Chondrocyte (in vitro differentiated cells): Measurements from ENCODE around the gene C3. TPM values are rescaled to one million over a fixed set of nuclear protein-coding genes. Genes with fewer than 3 reads are reported as not detected.

ENCODE experiments used
- DNase-seq: peaks from one replicate; pipeline ENCODE4 v3.0.0; 2021; ENCODE audit warnings: mixed read lengths, low spot score
- H3K27ac Mint-ChIP-seq: one replicate; pipeline ENCODE4 v1.8.0; 2021; ENCODE audit warnings: mild to moderate bottlenecking, moderate library complexity, mixed read lengths; ENCODE audit not compliant: unreplicated experiment
- H3K27me3 Mint-ChIP-seq: 2 replicates; pipeline ENCODE4 v1.8.0; 2021; ENCODE audit warnings: low read depth, mixed read lengths
- H3K36me3 Mint-ChIP-seq: 2 replicates; pipeline ENCODE4 v1.8.0; 2021; ENCODE audit warnings: low read depth, mixed read lengths
- H3K4me1 Mint-ChIP-seq: 2 replicates; pipeline ENCODE4 v1.8.0; 2021; ENCODE audit warnings: low read depth, mild to moderate bottlenecking, mixed read lengths
- H3K4me3 Mint-ChIP-seq: one replicate; pipeline ENCODE4 v1.8.0; 2021; ENCODE audit warnings: mild to moderate bottlenecking, moderate library complexity, mixed read lengths; ENCODE audit not compliant: unreplicated experiment
- H3K9me3 Mint-ChIP-seq: 2 replicates; pipeline ENCODE4 v1.8.0; 2021; ENCODE audit warnings: low read depth, mixed read lengths
- CTCF ChIP-seq: fragments of 200-600 bp; sonication (generic); IDR thresholded peaks from 2 replicates; pipeline ENCODE4 v1.5.0; 2021; ENCODE audit warnings: antibody characterized with exemption, mild to moderate bottlenecking, moderate library complexity
- total RNA-seq: library from RNA; stranded (reverse); gene quantifications from 3 replicates; pipeline ENCODE4 v1.2.1, GENCODE V29; 2021

The C3 gene
- total RNA-seq, 1 donor from 2014 or later = 0.77 TPM

GRCh38 chr19:6686628-6686975 is 33.8 kb downstream of the C3 start:
- no peak for TF ChIP-seq CTCF
- no peak overlapping the region for H3K27ac Mint-ChIP-seq
- peak; percentile 22 for DNase-seq
- peaks cover 30% of the 10 kb centered on the region for H3K27me3 Mint-ChIP-seq
- no peaks in the 10 kb centered on the region for H3K4me1 Mint-ChIP-seq
- no peak overlapping the region for H3K4me3 Mint-ChIP-seq
- H3K36me3 Mint-ChIP-seq = no peaks in the 10 kb centered on the region
- H3K9me3 Mint-ChIP-seq = peaks cover 4% of the 10 kb centered on the region

GRCh38 chr19:6685962-6686627 is 34.4 kb downstream of the C3 start:
- Mint-ChIP-seq H3K4me1 (no peaks in the 10 kb centered on the region), H3K9me3 (peaks cover 4% of the 10 kb centered on the region), H3K36me3 (no peaks in the 10 kb centered on the region), H3K27ac (no peak overlapping the region), H3K4me3 (no peak overlapping the region), H3K27me3 (peaks cover 31% of the 10 kb centered on the region)
- peak; percentile 41 for DNase-seq
- TF ChIP-seq CTCF = no peak

GRCh38 chr19:6685482-6685881 is 35.0 kb downstream of the C3 start:
- no peaks in the 10 kb centered on the region for H3K4me1 Mint-ChIP-seq
- TF ChIP-seq CTCF = no peak

GRCh38 chr19:6683971-6684370 is 36.5 kb downstream of the C3 start:
- Mint-ChIP-seq H3K36me3 (no peaks in the 10 kb centered on the region), H3K4me1 (no peaks in the 10 kb centered on the region), H3K27ac (no peak overlapping the region), H3K4me3 (no peak overlapping the region), H3K9me3 (peaks cover 11% of the 10 kb centered on the region), H3K27me3 (peaks cover 45% of the 10 kb centered on the region)
- no peak for TF ChIP-seq CTCF
- no peak for DNase-seq

More at GRCh38 chr19:6685482-6685881, 35.0 kb downstream of the C3 start:
- Mint-ChIP-seq H3K27ac (no peak overlapping the region), H3K4me3 (no peak overlapping the region), H3K9me3 (peaks cover 6% of the 10 kb centered on the region), H3K36me3 (no peaks in the 10 kb centered on the region), H3K27me3 (peaks cover 35% of the 10 kb centered on the region)
- DNase-seq = peak; percentile 22

- Mint-ChIP-seq H3K27me3 (peaks cover 47% of the 10 kb centered on the region), H3K9me3 (peaks cover 7% of the 10 kb centered on the region), H3K27ac (no peak overlapping the region), H3K4me3 (no peak overlapping the region), H3K36me3 (no peaks in the 10 kb centered on the region), H3K4me1 (peaks cover 5% of the 10 kb centered on the region)
- no peak for DNase-seq
- no peak for TF ChIP-seq CTCF
Measured at GRCh38 chr19:6682607-6683128, 37.8 kb downstream of the C3 start.
